ENCODE data around the gene ASL. TPM values are rescaled to one million over a fixed set of nuclear protein-coding genes. Genes with fewer than 3 reads are reported as not detected.
"Not testable (repeated sequence)": the region's sequence is repeated elsewhere in the genome, so short reads cannot be mapped to it uniquely, and the experiment has no call there.

The ASL gene
- total RNA-seq, 1 donor from 2014 or later: 36.6 TPM

DNA sequence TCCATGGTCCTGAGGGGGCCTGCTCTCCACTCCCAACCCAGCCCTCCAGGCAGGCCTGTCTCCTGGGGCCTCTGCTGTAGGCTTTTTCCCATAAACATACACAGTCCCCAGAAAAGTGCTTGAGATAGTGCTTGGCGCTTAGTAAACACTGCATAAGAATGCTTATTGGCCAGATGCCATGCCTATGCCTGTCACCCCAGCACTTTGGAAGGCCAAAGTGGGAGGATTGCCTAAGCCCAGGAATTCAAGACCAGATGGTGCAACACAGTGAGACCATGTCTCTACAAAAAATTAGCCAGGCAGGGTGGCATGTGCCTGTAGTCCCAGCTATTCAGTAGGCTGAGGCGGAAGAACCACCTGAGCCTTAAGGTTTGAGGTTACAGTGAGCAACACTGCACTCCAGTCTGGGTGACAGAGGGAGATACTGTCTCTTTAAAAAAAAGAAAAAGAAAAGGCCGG is 24.6 kb upstream of the ASL start:
- H3K36me3 Mint-ChIP-seq (ENCODE audit: low read depth): no peaks in the 10 kb centered on the region
- intact Hi-C loops (cut with micrococcal nuclease): no loop called here
- no peaks in the 10 kb centered on the region for H3K27me3 Mint-ChIP-seq (ENCODE audit: insufficient read depth)
- H3K4me3 Mint-ChIP-seq: no peak overlapping the region
- H3K27ac Mint-ChIP-seq: no peak overlapping the region
- no peaks in the 10 kb centered on the region for H3K9me3 Mint-ChIP-seq
- no peaks in the 10 kb centered on the region for H3K4me1 Mint-ChIP-seq (ENCODE audit: low read depth)
- DNase-seq (ENCODE audit: low spot score): no peak

DNA sequence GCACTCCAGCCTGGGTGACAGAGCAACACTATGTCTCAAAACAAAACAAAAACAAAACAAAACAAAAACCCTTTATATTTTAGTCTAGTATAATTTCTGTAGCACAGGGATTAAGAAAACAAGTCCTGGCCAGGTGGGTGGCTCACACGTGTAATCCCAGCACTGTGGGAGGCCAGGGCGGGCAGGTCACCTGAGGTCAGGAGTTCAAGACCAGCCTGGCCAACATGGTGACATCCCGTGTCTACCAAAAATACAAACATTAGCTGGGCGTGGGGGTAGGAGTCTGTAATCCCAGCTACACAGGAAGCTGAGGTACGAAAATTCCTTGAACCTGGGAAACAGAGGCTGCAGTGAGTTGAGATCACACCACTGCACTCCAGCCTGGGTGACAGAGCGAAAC is 23.2 kb upstream of the ASL start:
- Mint-ChIP-seq H3K9me3 (no peaks in the 10 kb centered on the region), H3K27ac (no peak overlapping the region)

DNA sequence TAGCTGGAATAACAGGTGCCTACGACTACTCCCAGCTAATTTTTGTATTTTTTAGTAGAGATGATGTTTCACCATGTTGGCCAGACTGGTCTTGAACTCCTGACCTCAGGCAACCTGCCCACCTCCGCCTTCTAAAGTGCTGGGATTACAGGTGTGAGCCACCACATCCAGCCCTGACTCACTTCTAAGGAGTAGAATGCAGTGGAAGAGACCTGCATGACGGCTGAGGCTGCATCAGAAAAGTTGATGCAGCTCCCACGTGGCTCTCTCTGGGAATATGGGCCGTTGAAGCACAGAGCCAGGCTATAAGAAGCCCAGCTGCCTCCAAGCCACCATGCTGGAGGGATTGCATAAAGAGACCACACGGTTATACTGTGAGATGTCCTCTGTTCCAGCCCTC is 21.6 kb upstream of the ASL start:
- no peak overlapping the region for H3K27ac Mint-ChIP-seq
- intact Hi-C loops (cut with micrococcal nuclease): no loop called here
- H3K4me1 Mint-ChIP-seq (ENCODE audit: low read depth): no peaks in the 10 kb centered on the region
- H3K9me3 Mint-ChIP-seq: no peaks in the 10 kb centered on the region
- H3K27me3 Mint-ChIP-seq (ENCODE audit: insufficient read depth): no peaks in the 10 kb centered on the region
- H3K4me3 Mint-ChIP-seq: no peak overlapping the region
- H3K36me3 Mint-ChIP-seq (ENCODE audit: low read depth): no peaks in the 10 kb centered on the region
- DNase-seq (ENCODE audit: low spot score): no peak

More for the DNA sequence above, 23.2 kb upstream of the ASL start:
- no peaks in the 10 kb centered on the region for H3K36me3 Mint-ChIP-seq (ENCODE audit: low read depth)
- no peaks in the 10 kb centered on the region for H3K4me1 Mint-ChIP-seq (ENCODE audit: low read depth)
- no peaks in the 10 kb centered on the region for H3K27me3 Mint-ChIP-seq (ENCODE audit: insufficient read depth)
- DNase-seq (ENCODE audit: low spot score): no peak
- no peak overlapping the region for H3K4me3 Mint-ChIP-seq
- intact Hi-C loops (cut with micrococcal nuclease): no loop called here

DNA sequence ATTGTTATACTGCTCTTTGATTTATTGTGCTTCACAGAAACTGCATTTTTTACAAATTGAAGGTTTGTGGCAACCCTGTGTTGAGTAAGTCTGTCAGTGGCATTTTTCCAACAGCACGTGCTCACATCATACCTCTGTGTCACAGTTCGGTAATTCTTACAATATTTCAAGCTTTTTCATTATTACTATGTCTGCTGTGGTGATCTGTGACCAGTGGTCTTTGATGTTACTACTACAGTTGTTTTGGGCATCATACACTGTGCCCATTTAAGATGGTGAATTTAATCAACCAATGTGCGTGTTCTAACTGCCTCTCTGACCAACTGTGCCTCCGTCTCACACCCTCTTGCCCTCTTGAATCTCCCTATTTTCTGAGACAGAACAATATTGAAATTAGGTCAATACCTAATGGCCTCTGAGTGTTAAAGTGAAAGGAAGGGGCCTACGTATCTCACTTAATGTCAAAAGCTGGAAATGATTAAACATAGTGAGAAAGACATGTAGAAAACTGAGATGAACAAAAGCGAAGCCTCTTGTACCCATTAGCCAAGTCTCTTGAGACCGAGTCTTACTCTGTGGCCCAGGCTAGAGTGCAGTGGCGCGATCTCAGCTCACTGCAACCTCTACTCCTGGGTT is 20.2 kb upstream of the ASL start:
- H3K27me3 Mint-ChIP-seq (ENCODE audit: insufficient read depth): no peaks in the 10 kb centered on the region

DNA sequence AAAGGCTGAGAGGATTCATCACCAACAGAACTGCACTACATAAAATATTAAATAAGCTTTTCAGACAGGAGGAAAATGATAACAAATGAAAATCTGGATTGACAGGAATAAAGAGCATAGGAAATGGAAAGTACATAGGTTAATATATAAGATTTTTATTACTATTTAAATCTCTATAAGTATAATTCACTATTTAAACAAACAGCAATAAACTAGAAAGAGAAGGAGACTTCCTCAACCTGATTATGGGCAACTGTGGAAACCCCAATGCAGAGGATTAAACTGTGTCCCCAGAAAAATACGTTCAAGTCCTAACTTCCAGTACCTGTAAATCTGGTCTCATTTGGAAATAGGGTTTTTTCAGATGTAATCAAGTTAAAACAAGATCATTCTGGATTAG is 14.8 kb upstream of the ASL start:
- no peak overlapping the region for H3K27ac Mint-ChIP-seq
- no peaks in the 10 kb centered on the region for H3K36me3 Mint-ChIP-seq (ENCODE audit: low read depth)
- H3K9me3 Mint-ChIP-seq: no peaks in the 10 kb centered on the region
- H3K4me3 Mint-ChIP-seq: no peak overlapping the region
- DNase-seq (ENCODE audit: low spot score): no peak
- intact Hi-C loops (cut with micrococcal nuclease): no loop called here
- H3K27me3 Mint-ChIP-seq (ENCODE audit: insufficient read depth): peaks cover 2% of the 10 kb centered on the region
- no peaks in the 10 kb centered on the region for H3K4me1 Mint-ChIP-seq (ENCODE audit: low read depth)

More for the DNA sequence above, 20.2 kb upstream of the ASL start:
- no peak overlapping the region for H3K27ac Mint-ChIP-seq
- H3K9me3 Mint-ChIP-seq: no peaks in the 10 kb centered on the region
- H3K36me3 Mint-ChIP-seq (ENCODE audit: low read depth): no peaks in the 10 kb centered on the region
- no peaks in the 10 kb centered on the region for H3K4me1 Mint-ChIP-seq (ENCODE audit: low read depth)
- H3K4me3 Mint-ChIP-seq: no peak overlapping the region
- intact Hi-C loops (cut with micrococcal nuclease): no loop called here
- no peak for DNase-seq (ENCODE audit: low spot score)

DNA sequence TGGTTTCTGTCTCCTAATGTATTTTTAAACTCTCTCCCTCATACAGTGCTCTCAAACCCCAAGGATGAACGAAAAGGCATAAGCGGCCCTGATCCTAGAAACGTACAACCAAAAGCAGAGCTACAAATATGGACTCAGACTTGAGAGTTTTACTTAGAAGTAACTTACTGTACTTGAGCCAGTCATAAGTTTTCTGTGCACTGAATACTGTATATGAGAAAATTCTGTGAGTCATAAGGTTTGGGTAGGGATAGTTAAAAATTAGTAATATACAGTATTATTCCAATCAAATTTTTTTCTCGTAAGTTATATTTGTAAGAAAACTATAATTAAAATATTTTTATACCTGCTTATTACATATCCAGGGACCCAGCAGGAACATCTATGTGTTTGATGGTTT is 5.9 kb upstream of the ASL start:
- Mint-ChIP-seq H3K27ac (no peak overlapping the region), H3K4me3 (no peak overlapping the region), H3K36me3 (ENCODE audit: low read depth) (no peaks in the 10 kb centered on the region), H3K9me3 (no peaks in the 10 kb centered on the region), H3K27me3 (ENCODE audit: insufficient read depth) (peaks cover 3% of the 10 kb centered on the region), H3K4me1 (ENCODE audit: low read depth) (peaks cover 4% of the 10 kb centered on the region)
- DNase-seq (ENCODE audit: low spot score): no peak
- intact Hi-C loops (cut with micrococcal nuclease): no loop called here

DNA sequence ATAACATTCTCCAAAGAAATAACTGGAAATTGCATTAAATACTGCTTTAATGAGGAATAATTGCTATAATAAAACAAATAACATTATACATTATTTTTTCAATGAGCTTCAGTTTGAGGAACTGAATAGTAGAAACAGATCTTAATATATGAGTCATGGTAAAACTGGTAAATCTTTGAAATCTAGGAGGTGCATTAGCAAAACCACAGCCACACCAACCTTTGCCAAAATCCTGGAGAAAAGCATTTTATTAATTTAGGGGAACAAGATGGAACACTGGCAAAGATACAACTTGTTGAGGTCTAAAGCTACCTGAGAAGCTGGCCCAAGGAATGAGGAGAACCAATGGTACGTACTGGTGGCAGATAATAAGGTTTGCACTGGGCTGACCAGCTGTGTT is 5.4 kb upstream of the ASL start:
- Mint-ChIP-seq H3K4me1 (ENCODE audit: low read depth) (peaks cover 4% of the 10 kb centered on the region), H3K9me3 (no peaks in the 10 kb centered on the region), H3K27me3 (ENCODE audit: insufficient read depth) (peaks cover 3% of the 10 kb centered on the region), H3K4me3 (no peak overlapping the region), H3K27ac (no peak overlapping the region), H3K36me3 (ENCODE audit: low read depth) (no peaks in the 10 kb centered on the region)
- DNase-seq (ENCODE audit: low spot score): no peak
- intact Hi-C loops (cut with micrococcal nuclease): no loop called here

DNA sequence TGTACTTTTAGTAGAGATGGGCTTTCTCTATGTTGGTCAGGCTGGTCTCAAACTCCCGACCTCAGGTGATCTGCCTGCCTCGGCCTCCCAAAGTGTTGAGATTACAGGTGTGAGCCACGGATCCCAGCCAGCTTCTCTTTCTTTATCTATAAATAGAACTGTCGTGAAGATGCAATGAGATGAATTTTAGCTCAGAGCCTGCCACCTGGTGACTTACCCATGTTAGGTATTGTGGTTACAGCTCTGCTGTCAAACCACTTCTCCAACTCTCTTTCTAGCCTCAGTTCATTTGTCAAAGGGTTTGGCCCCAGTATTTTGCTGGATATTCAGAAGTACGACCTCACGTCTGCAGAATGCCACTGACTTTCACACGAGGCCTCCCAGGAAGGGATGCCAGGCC is 3.4 kb upstream of the ASL start:
- DNase-seq (ENCODE audit: low spot score); H3K27me3 Mint-ChIP-seq (ENCODE audit: insufficient read depth); H3K9me3 Mint-ChIP-seq; H3K27ac Mint-ChIP-seq; intact Hi-C loops (cut with micrococcal nuclease); H3K36me3 Mint-ChIP-seq (ENCODE audit: low read depth); H3K4me3 Mint-ChIP-seq: not testable (repeated sequence)
- H3K4me1 Mint-ChIP-seq (ENCODE audit: low read depth): peaks cover 14% of the 10 kb centered on the region

DNA sequence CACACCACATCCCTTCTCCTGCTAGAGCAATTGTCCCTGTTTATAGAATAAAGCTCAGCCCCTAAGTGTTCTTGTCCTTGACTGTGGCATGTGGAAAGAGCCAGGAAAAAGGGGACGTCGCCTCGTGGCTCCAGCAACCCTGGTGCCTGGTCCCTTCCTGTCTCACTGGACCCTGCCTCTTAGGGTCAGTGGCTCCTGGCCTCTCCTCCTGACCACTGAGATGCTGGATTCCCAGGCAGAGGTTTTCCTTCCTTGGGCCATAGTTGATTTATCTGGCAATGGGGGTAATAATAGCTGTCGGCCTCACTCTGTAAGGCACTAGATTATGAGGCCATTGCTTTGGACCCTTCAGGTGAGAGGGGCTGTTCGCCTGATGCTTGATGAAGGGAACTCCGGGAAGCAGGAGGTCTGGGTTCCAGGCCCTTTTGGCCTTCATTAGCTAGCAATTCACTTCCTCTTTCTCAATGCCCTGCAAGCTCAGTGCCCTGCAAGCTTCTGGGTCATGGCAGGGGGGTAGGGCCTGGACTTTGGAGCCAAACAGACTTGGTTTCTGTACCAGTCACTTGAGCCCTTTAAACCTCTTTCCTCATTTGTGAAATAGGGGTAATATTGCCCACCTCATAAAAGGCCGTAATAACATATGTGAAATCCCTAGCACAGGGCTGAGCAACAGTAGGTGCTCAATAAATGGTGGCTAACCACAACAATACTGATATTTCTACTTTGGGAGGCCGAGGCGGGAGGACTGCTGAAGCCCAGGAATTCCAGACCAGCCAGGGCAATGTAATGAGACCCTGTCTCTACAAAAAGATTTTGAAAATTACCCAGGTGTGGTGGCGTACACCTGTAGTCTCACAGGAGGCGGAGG is 1.1 kb downstream of the ASL start:
- intact Hi-C loops (cut with micrococcal nuclease): no loop called here
- H3K27ac Mint-ChIP-seq: peak overlapping the region; percentile 71
- H3K9me3 Mint-ChIP-seq: no peaks in the 10 kb centered on the region

DNA sequence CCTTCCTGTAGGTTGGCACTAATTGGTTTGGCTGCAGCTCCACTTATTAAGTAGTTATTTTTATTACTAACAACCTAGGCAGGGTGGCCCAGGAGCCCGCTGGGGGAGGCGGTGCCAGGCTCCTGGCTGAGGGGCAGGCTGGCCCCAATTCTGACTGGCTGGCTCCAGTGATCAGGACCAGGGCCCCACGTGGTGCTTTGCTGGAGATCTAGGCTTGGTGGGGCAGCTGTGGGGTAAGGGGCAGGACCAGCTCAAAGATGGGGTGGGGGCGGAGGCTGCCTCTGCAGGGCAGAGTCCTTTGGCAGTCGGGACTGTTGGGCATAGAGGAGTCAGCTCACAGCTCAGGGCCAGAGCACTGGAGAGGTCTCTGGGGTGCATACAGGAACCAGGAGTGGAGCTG is 2.4 kb downstream of the ASL start:
- H3K4me3 Mint-ChIP-seq: peak overlapping the region; percentile 75
- no peak for DNase-seq (ENCODE audit: low spot score)
- H3K36me3 Mint-ChIP-seq (ENCODE audit: low read depth): peaks cover 2% of the 10 kb centered on the region
- H3K9me3 Mint-ChIP-seq: no peaks in the 10 kb centered on the region
- peaks cover 3% of the 10 kb centered on the region for H3K27me3 Mint-ChIP-seq (ENCODE audit: insufficient read depth)
- H3K27ac Mint-ChIP-seq: no peak overlapping the region
- H3K4me1 Mint-ChIP-seq (ENCODE audit: low read depth): peaks cover 15% of the 10 kb centered on the region
- intact Hi-C loops (cut with micrococcal nuclease): no loop called here

More for the DNA sequence above, 1.1 kb downstream of the ASL start:
- no peak for DNase-seq (ENCODE audit: low spot score)
- H3K4me3 Mint-ChIP-seq: peak overlapping the region; percentile 95
- no peaks in the 10 kb centered on the region for H3K36me3 Mint-ChIP-seq (ENCODE audit: low read depth)
- peaks cover 3% of the 10 kb centered on the region for H3K27me3 Mint-ChIP-seq (ENCODE audit: insufficient read depth)
- H3K4me1 Mint-ChIP-seq (ENCODE audit: low read depth): peaks cover 19% of the 10 kb centered on the region

DNA sequence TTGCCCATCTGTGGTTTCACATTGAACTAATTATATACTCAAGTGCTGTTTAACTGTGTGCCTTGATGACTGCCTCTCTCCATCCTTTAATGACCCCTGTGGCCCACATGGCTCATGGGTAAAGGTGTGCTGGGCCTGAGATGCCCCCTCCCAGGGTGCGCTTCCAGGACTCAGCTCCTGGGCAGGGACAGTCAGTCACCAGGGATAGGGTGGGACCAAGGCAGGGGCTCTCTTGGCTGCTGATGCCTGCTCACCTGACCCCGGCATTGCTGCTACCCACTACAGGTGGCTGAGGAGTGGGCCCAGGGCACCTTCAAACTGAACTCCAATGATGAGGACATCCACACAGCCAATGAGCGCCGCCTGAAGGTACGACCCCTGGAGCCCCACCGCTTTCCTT is 6.5 kb downstream of the ASL start:
- DNase-seq (ENCODE audit: low spot score): no peak
- H3K9me3 Mint-ChIP-seq: no peaks in the 10 kb centered on the region
- H3K4me3 Mint-ChIP-seq: no peak overlapping the region
- no peak overlapping the region for H3K27ac Mint-ChIP-seq
- intact Hi-C loops (cut with micrococcal nuclease): no loop called here
- peaks cover 5% of the 10 kb centered on the region for H3K4me1 Mint-ChIP-seq (ENCODE audit: low read depth)
- H3K27me3 Mint-ChIP-seq (ENCODE audit: insufficient read depth): no peaks in the 10 kb centered on the region
- H3K36me3 Mint-ChIP-seq (ENCODE audit: low read depth): peaks cover 2% of the 10 kb centered on the region

DNA sequence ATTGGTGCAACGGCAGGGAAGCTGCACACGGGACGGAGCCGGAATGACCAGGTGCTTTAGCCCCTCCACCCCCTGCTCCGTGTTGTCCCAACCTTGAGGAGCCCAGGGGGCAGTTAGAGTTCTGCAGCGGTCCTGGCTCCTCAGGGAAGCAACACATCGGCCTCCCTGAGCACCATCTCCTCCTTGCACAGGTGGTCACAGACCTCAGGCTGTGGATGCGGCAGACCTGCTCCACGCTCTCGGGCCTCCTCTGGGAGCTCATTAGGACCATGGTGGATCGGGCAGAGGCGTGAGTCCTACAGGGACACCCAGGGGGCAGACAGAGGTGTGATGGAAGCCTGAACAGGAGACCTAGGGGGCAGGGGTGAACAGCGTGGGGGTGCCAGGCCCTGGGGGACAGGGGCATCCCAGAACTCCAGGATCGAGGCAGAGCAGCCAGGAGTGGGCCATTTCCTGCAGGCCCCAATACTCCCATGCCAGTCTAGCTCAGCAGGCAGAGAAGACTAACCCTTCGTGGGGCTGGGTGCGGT is 7.3 kb downstream of the ASL start:
- Mint-ChIP-seq H3K9me3 (no peaks in the 10 kb centered on the region), H3K27me3 (ENCODE audit: insufficient read depth) (no peaks in the 10 kb centered on the region), H3K36me3 (ENCODE audit: low read depth) (peaks cover 2% of the 10 kb centered on the region), H3K4me1 (ENCODE audit: low read depth) (peaks cover under 1% of the 10 kb centered on the region), H3K27ac (no peak overlapping the region), H3K4me3 (no peak overlapping the region)
- intact Hi-C loops (cut with micrococcal nuclease): no loop called here
- DNase-seq (ENCODE audit: low spot score): no peak

DNA sequence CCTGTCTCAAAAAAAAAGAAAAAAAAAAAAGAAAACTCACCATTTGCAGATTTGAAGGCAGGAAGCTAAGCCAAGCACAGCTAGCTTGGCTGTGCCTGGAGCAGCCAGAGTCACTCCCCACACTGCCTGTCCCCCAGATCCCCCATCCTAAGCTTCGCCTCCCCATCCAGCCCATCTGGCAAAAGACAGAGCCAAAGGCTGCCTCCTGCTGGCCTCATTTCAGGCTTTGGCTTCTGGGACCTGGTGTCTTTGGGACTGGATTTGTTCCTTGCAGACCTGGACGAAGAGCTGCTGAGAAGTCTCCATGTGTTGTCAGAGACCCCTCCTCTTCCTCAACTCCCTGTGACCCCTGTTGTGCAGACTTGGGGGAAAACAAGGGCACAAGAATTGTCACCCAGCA is 8.1 kb downstream of the ASL start:
- Mint-ChIP-seq H3K4me1 (ENCODE audit: low read depth) (no peaks in the 10 kb centered on the region), H3K27me3 (ENCODE audit: insufficient read depth) (no peaks in the 10 kb centered on the region), H3K36me3 (ENCODE audit: low read depth) (peaks cover 2% of the 10 kb centered on the region), H3K27ac (no peak overlapping the region), H3K4me3 (no peak overlapping the region), H3K9me3 (no peaks in the 10 kb centered on the region)
- intact Hi-C loops (cut with micrococcal nuclease): no loop called here
- no peak for DNase-seq (ENCODE audit: low spot score)
